NCI-H2107 treated with DMSO at 0.1 percent for 48 hours (cell line): Measurements from ENCODE around the gene DNMBP.
"Not testable (repeated sequence)": the region's sequence is repeated elsewhere in the genome, so short reads cannot be mapped to it uniquely, and the experiment has no call there.

Experiments
- DNase-seq: peaks from one replicate; lab custom pipeline; 2025; ENCODE audit not compliant: unreplicated experiment; lab: John Stamatoyannopoulos, UW

Gene DNMBP

GRCh38 chr10:99867250-99867649 lies 142.5 kb downstream of the DNMBP start:
- DNase-seq: not testable (repeated sequence)

DNA sequence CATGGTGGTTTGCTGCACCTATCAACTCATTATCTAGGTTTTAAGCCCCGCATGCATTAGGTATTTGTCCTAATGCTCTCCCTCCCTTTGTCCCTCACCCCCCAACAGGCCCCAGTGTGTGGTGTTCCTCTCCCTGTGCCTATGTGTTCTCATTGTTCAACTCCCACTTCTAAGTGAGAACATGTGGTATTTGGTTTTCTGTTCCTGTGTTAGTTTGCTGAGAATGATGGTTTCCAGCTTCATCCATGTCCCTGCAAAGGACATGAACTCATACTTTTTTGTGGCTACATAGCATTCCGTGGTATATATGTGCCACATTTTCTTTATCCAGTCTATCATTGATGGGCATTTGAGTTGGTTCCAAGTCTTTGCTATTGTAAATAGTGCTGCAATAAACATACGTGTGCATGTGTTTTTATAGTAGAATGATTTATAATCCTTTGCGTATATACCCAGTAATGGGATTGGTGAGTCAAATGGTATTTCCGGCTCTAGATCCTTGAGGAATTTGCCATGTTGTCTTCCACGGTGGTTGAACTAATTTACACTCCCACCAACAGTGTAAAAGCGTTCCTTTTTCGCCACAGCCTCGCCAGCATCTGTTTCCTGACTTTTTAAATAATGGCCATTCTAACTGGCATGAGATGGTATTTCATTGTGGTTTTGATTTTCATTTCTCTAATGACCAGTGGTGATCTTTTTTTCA lies 146.1 kb downstream of the DNMBP start:
- DNase-seq: not testable (repeated sequence)

DNA sequence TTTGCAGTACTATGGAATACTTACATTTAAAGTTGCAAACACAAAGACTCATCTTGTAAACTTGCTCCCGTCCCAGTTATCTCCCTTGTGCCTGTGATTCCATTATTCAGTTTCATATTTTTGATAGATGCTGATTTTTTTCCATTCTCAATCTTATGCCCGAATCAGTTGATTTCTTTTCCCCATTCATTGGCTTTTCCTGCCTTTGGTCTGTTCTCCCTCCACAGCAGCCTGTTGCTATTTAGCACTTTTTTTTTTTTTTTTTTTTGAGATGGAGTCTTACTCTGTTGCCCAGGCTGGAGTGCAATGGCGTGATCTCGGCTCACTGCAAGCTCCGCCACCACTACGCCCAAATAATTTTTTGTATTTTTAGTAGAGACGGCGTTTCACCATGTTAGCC lies 149.3 kb downstream of the DNMBP start:
- DNase-seq: no peak

DNA sequence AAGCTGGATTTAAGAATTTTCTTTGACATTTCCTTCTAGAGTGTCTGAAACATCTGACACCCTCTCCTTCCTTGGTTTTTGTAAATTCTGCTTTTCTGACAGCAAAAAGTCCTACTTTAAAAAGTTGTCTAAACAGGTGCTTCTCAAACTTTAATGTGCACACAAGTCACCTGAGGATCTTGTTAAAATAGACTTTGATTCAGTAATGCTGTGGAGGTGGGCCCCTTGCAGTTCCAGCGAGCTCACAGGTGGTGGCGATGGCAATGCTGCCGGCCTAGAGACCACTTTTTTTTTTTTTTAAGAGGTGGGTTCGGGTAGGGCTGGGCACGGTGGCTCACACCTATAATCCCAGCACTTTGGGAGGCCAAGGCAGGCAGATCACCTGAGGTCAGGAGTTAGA lies 150.2 kb downstream of the DNMBP start:
- no peak for DNase-seq

DNA sequence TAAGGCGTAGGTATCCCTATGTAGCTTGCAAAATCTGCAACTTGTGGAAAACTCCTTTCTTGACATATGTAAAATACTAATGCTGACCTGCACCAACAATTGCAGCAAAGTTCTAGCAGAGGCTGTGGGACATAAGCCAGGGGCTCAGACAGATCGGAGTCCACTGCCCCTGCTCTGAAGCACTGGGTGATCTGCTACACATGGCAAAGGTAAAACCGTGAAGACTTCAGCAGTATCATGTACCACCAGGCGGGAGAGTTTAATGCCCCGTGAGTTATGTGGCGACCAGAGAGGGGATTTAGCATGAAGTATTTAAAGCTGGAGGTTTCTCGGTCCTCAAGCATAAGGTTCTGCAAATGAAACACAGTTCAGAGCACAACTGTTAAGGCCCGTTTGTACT lies 150.9 kb downstream of the DNMBP start:
- no peak for DNase-seq

- DNase-seq: no peak
Observed at GRCh38 chr10:99855479-99856071, 154.2 kb downstream of the DNMBP start.

GRCh38 chr10:99854860-99855259 lies 154.9 kb downstream of the DNMBP start:
- DNase-seq: no peak

DNA sequence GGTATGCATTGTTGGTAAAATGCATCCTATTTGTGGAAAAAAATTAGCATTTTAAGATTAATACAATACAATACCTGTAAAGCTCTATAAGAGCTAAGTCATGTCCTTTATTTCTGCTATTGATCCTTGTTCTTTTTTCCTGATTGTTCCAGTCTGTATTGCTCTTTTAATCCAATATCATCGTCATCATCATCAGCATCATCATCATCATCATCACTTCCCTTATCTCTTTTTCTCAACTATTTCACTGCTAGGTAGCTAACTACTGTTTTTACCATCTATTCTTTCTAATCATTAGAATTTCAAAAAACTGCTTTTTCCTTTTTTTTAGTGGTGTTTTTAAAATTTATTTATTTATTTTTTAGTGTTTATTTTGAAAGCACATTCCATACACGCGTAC lies 156.1 kb downstream of the DNMBP start:
- DNase-seq: no peak

DNA sequence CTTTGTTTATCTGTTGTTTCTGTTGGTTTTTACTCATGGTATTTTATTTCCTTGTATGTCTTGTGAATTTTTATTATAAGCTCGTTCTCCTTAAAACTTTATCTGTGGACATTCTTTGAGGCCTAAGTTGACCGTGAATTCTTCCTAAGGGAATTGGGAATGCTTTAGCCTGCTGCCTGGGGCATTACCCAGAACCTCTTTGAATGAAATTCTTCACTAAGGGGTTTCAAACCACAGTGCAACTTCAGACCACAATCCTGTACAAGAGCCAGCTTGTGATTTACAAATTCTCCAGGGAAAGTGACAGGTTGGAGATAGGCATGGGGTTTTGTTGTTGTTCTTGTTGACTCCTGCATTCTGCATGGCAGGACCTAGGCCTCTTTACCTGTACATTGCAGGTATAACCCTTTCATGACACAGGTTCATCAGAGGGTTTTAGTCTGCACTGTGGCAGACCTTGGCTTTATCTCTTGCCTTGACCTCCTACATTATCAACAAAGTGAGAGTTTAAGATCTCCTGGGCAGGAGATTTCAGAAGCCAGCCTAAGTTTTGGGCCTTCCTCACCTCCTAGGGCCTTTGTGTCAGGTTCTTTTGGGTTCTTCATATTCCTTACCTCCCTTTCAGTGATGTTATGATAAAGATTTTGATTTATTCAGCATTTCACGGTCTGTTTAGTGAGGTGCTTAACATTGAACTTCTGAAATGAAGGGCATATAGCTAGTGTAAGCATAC lies 157.1 kb downstream of the DNMBP start:
- no peak for DNase-seq

- no peak for DNase-seq
Observed at GRCh38 chr10:99851825-99852224, 157.9 kb downstream of the DNMBP start.

DNA sequence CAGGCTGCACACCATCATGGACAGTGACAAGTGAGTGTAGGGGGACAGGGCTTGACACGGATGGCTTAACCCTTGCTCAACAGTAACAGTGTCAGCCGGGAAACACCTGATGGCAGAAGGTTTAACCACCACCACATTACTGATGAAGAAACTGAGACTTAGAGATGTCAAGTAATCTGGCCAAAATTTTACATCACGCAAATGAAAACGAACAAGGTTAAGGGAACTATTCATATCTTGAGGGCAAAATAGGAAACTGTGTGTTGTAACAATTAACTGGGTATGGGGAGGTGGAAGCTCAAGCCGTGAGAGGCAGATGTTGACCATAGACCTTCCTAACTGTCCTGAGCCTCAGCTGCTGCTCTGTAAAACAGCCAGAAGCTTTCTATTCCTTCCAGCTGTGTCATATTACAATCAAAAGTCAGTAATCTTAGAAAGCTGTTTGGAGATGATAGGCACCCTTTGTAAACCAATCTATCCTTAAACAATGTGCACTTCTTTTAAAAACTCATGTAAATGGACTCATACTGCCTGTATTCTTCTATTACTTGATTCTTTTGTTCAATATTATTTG lies 158.9 kb downstream of the DNMBP start:
- no peak for DNase-seq

- no peak for DNase-seq
Observed at GRCh38 chr10:99850021-99850766, 159.6 kb downstream of the DNMBP start.

GRCh38 chr10:99849536-99849935 lies 160.2 kb downstream of the DNMBP start:
- no peak for DNase-seq

DNA sequence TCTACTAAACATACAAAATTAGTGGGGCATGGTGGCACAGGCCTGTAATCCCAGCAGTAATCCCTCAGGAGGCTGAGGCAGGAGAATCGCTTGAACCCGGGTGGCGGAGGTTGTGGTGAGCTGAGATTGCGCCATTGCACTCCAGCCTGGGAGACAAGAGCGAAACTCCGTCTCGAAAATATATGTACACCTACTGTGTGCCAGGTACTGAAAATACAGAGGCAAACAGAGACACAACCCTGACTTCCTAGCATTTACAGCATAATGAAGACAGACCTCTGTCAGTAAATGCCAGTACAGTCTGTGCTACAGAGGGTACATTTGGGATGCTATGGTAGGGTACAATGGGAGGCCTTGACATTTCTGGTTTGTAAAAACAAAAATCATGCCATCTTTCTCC lies 160.7 kb downstream of the DNMBP start:
- no peak for DNase-seq

DNA sequence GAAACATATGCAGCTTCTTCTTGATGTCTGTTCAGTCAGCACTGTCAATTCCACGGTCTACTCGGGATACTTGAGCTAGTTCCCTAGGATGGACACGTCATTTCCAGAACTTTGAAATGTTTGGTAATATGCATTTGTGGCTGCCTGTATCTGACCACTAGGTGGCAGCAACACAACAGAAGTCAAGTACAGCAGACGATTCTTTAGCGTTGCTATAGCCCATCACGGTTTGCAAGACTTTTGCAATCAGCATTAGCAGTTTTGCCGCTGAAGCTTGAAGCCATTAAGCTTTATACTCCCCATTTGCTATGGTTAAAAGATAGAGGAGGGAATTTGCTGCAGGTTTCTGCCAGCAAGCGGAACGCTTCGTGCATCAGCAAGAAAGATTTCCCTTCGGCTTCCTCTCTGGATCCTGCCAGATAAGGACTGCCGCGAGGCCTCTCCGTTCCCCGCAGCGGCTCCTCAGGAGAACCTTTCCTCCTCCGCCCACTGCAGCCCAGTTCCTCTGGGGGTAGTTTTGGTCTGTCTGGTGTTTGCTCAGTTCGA lies 163.8 kb downstream of the DNMBP start:
- DNase-seq: peak; percentile 35

DNA sequence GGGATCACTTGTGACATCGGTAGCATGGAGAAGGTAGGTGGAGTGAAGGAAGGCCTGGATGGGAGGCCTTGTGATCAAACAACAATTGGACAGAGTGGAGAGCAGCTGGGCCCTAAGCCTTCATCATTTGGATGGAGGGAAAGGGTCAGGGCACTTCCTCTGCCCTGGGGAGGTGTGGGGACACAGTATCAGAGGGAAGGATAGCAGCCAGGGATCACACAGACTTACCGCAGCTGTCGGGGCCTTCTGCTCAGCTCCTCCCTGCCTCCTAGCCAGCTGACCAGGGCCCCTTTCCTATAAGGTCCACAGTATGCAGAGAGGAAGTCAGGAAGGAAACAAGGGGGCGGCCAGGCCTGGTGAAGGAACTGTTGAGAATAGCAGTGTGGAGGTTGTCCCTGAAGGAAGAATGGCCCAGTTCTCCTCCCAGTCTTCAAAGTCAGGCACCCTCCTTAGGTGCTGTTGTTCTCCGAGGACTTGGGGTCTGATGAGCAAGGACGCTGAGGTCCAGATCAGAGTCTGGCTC lies 165.3 kb downstream of the DNMBP start:
- no peak for DNase-seq

DNA sequence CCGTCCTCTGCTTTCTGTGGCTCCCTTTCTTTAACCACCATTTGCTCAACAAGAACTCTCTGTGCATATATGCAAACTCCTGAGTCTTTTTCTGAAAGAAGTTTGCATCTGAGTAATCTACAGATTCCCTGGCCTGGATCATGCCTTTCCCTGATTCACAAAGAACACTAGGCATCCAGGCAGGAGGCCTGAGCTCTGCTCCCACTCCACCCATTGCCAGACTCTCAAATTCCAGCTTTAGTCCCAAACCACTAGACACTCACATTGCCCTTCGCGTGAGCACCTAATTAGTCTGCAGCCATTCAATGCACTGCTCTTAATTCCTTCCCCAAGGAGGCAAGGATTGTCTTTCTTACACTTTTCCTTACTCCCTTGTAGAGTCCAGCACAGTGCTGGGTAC lies 166.4 kb downstream of the DNMBP start:
- no peak for DNase-seq

DNA sequence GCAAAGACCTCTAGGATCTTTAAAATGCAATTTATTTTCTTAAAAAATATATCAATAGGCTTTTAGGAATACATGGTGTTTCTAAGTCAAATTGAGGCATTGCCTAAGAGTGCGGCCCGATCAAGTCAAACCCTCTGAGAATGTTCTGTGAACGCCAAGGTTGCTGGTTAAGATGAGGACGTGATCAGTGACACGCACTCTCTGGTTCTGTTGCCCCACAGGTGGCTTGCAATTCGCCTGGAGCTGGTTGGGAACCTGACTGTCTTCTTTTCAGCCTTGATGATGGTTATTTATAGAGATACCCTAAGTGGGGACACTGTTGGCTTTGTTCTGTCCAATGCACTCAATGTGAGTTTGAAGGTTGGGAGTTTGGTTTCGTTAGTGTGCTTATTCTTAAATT lies 168.0 kb downstream of the DNMBP start:
- DNase-seq: no peak

GRCh38 chr10:99840859-99841258 lies 168.9 kb downstream of the DNMBP start:
- not testable (repeated sequence) for DNase-seq

GRCh38 chr10:99836711-99837110 lies 173.0 kb downstream of the DNMBP start:
- DNase-seq: no peak

DNA sequence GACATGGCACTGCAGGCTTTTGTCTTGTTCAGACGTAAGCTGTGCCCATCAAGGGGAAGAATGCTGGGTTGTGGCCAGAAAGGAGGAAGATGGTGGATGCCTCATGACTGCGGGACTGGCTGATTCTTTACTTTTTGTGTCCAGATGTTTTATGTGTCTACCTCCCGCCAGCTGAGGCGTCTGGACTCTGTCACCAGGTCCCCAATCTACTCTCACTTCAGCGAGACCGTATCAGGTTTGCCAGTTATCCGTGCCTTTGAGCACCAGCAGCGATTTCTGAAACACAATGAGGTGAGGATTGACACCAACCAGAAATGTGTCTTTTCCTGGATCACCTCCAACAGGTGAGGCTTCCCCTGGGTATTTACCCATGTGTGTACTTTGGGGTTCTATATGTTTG lies 173.8 kb downstream of the DNMBP start:
- no peak for DNase-seq
